H9 (cell line): ENCODE results near the gene ACOXL. TPM values are rescaled to one million over a fixed set of nuclear protein-coding genes. Genes with fewer than 3 reads are reported as not detected.

ENCODE experiments used
- DNase-seq: peaks from one replicate; pipeline ENCODE4 v3.0.0-alpha.2; 2017
- H2AFZ ChIP-seq: one replicate; pipeline ENCODE4 v1.6.1; 2013; ENCODE audit warnings: mild to moderate bottlenecking, low read length, control low read depth, moderate library complexity
- H2AK5ac ChIP-seq: 2 replicates; pipeline ENCODE4 v1.6.1; 2013; ENCODE audit warnings: low read length, control low read depth, mixed read lengths; ENCODE audit not compliant: insufficient read length
- H2BK120ac ChIP-seq: one replicate; pipeline ENCODE4 v1.6.1; 2013; ENCODE audit warnings: low read depth, mild to moderate bottlenecking, low read length, control low read depth, inconsistent platforms; ENCODE audit not compliant: poor library complexity, severe bottlenecking
- H2BK12ac ChIP-seq: 2 replicates; pipeline ENCODE4 v1.6.1; 2013; ENCODE audit warnings: low read length, control low read depth, mixed read lengths, low read depth; ENCODE audit not compliant: insufficient read length
- H2BK15ac ChIP-seq: 2 replicates; pipeline ENCODE4 v1.6.1; 2013; ENCODE audit warnings: low read depth, low read length, control low read depth
- H2BK20ac ChIP-seq: one replicate; pipeline ENCODE4 v1.6.1; 2013; ENCODE audit warnings: low read depth, mild to moderate bottlenecking, low read length, control low read depth, inconsistent platforms; ENCODE audit not compliant: poor library complexity, severe bottlenecking
- H2BK5ac ChIP-seq: 2 replicates; pipeline ENCODE4 v1.6.1; 2013; ENCODE audit warnings: low read length, control low read depth, mixed read lengths; ENCODE audit not compliant: insufficient read length
- H3K14ac ChIP-seq: 2 replicates; pipeline ENCODE4 v1.6.1; 2013; ENCODE audit warnings: low read length, control low read depth; ENCODE audit not compliant: insufficient read depth
- H3K18ac ChIP-seq: 2 replicates; pipeline ENCODE4 v1.6.1; 2013; ENCODE audit warnings: low read depth, mild to moderate bottlenecking, mixed read lengths, low read length, control low read depth; ENCODE audit not compliant: insufficient read length
- H3K23ac ChIP-seq: 2 replicates; pipeline ENCODE4 v1.6.1; 2013; ENCODE audit warnings: low read length, control low read depth, mixed read lengths, low read depth; ENCODE audit not compliant: insufficient read length
- H3K23me2 ChIP-seq: 2 replicates; pipeline ENCODE4 v1.6.1; 2013; ENCODE audit warnings: low read depth, mild to moderate bottlenecking, mixed read lengths, low read length, control low read depth; ENCODE audit not compliant: insufficient read length, poor library complexity, severe bottlenecking
- H3K27ac ChIP-seq: 2 replicates; pipeline ENCODE4 v1.5.1; 2013; ENCODE audit warnings: low read length, control low read depth, mixed read lengths, low read depth; ENCODE audit not compliant: insufficient read length
- H3K27me3 ChIP-seq: 2 replicates; pipeline ENCODE4 v1.6.1; 2013; ENCODE audit warnings: low read length, control low read depth, inconsistent platforms; ENCODE audit not compliant: insufficient read depth
- H3K4ac ChIP-seq: 2 replicates; pipeline ENCODE4 v1.6.1; 2013; ENCODE audit warnings: low read depth, mild to moderate bottlenecking, control low read depth, inconsistent platforms, low read length, moderate library complexity
- H3K4me1 ChIP-seq: 2 replicates; pipeline ENCODE4 v1.6.1; 2013; ENCODE audit warnings: low read length, control low read depth, inconsistent platforms; ENCODE audit not compliant: insufficient read depth
- H3K4me2 ChIP-seq: 2 replicates; pipeline ENCODE4 v1.6.1; 2013; ENCODE audit warnings: low read length, control low read depth, mixed read lengths; ENCODE audit not compliant: insufficient read length, insufficient read depth
- H3K56ac ChIP-seq: 2 replicates; pipeline ENCODE4 v1.6.1; 2013; ENCODE audit warnings: low read depth, mild to moderate bottlenecking, mixed read lengths, low read length, control low read depth; ENCODE audit not compliant: insufficient read length
- H3K79me1 ChIP-seq: 2 replicates; pipeline ENCODE4 v1.6.1; 2013; ENCODE audit warnings: low read depth, mild to moderate bottlenecking, moderate library complexity, low read length, control low read depth, inconsistent platforms; ENCODE audit not compliant: insufficient read depth, poor library complexity, severe bottlenecking
- H3K79me2 ChIP-seq: 2 replicates; pipeline ENCODE4 v1.6.1; 2013; ENCODE audit warnings: low read length, control low read depth, inconsistent platforms; ENCODE audit not compliant: insufficient read depth
- H3K9ac ChIP-seq: 2 replicates; pipeline ENCODE4 v1.6.1; 2013; ENCODE audit warnings: low read length, control low read depth, mixed read lengths; ENCODE audit not compliant: insufficient read length; ENCODE audit errors: extremely low read depth
- H3K9me3 ChIP-seq: one replicate; pipeline ENCODE4 v1.6.1; 2013; ENCODE audit warnings: low read depth, low read length, inconsistent platforms; ENCODE audit not compliant: control insufficient read depth
- H3T11ph ChIP-seq: one replicate; pipeline ENCODE4 v1.6.1; 2013; ENCODE audit warnings: mild to moderate bottlenecking, low read length, control low read depth, inconsistent platforms
- H4K20me1 ChIP-seq: one replicate; pipeline ENCODE4 v1.6.1; 2013; ENCODE audit not compliant: control insufficient read depth, insufficient read length, insufficient read depth
- H4K5ac ChIP-seq: 2 replicates; pipeline ENCODE4 v1.6.1; 2013; ENCODE audit warnings: low read depth, mild to moderate bottlenecking, mixed read lengths, low read length, control low read depth; ENCODE audit not compliant: insufficient read length
- H4K8ac ChIP-seq: replicated peaks from 2 replicates; pipeline ENCODE4 v1.6.1; 2013; ENCODE audit warnings: low read length, control low read depth, mixed read lengths, low read depth; ENCODE audit not compliant: insufficient read length
- H4K91ac ChIP-seq: 2 replicates; pipeline ENCODE4 v1.6.1; 2013; ENCODE audit warnings: low read depth, mild to moderate bottlenecking, moderate library complexity, mixed read lengths, low read length, control low read depth; ENCODE audit not compliant: insufficient read length
- H3K27ac Mint-ChIP-seq, 3 experiments: 2 replicates in 2 of 3; 3 replicates in 1 of 3; pipeline ENCODE4 v1.8.0; 2020 to 2021; ENCODE audit warnings: mixed read lengths in 3 of 3, mild to moderate bottlenecking in 1 of 3, moderate library complexity in 1 of 3
- H3K27me3 Mint-ChIP-seq: 2 replicates; pipeline ENCODE4 v1.8.0; 2021; ENCODE audit warnings: low read depth, mild to moderate bottlenecking, moderate library complexity, mixed read lengths
- H3K36me3 Mint-ChIP-seq, 3 experiments: 2 replicates in 2 of 3; 3 replicates in 1 of 3; pipeline ENCODE4 v1.8.0; 2020 to 2021; ENCODE audit warnings: low read depth in 3 of 3, mixed read lengths in 3 of 3; ENCODE audit not compliant: insufficient read depth in 1 of 3
- H3K4me1 Mint-ChIP-seq, 2 experiments: 2 replicates each; pipeline ENCODE4 v1.8.0; 2020; ENCODE audit warnings: mixed read lengths in 2 of 2
- H3K4me3 Mint-ChIP-seq, 2 experiments: 2 replicates in 1 of 2; 3 replicates in 1 of 2; pipeline ENCODE4 v1.8.0; 2020 to 2021; ENCODE audit warnings: mild to moderate bottlenecking in 2 of 2, mixed read lengths in 2 of 2, moderate library complexity in 1 of 2
- H3K9me3 Mint-ChIP-seq, 2 experiments: 2 replicates in 1 of 2; 3 replicates in 1 of 2; pipeline ENCODE4 v1.8.0; 2020; ENCODE audit warnings: mild to moderate bottlenecking in 2 of 2, mixed read lengths in 2 of 2, moderate library complexity in 1 of 2
- CTCF ChIP-seq: fragments of 200-600 bp; sonication (generic); conservative IDR thresholded peaks from 3 replicates; pipeline ENCODE4 v1.8.0; 2021; ENCODE audit warnings: antibody characterized with exemption, mild to moderate bottlenecking
- WGBS: extraction: QIAGEN DNeasy Blood & Tissue Kit; methylation state at CpG from one replicate; pipeline ENCODE4 v1.1.7; 2013; ENCODE audit warnings: missing lambda C conversion rate, low lambda C conversion rate, mixed read lengths; ENCODE audit not compliant: insufficient read length; ENCODE audit errors: extremely low coverage; 5-methylcytosine and 5-hydroxymethylcytosine counted together
- total RNA-seq: library from RNA; stranded (reverse); gene quantifications from 2 replicates; pipeline ENCODE4 v1.2.1, GENCODE V29; 2021

The ACOXL gene
- total RNA-seq, 1 experiment from 2014 or later, result 37.6 TPM

- peaks cover 45 to 48% of the 10 kb centered on the region in 2 experiments for H3K4me1 Mint-ChIP-seq
- H3K9me3 Mint-ChIP-seq, result no peaks in the 10 kb centered on the region
- peaks cover 12 to 30% (median 25%) of the 10 kb centered on the region in 3 experiments; a peak in 6 of 7 replicates for H3K36me3 Mint-ChIP-seq
- DNase-seq, result peak; percentile 17
- Histone ChIP-seq H3K79me2 (no peaks in the 10 kb centered on the region), H2BK120ac (no peak overlapping the region), H3K23ac (no peak overlapping the region), H3K18ac (no peak overlapping the region), H3K9ac (no peak overlapping the region), H3K56ac (no peak overlapping the region), H3K14ac (no peak overlapping the region), H4K91ac (no peak overlapping the region), H3K4me2 (no peak overlapping the region), H3K9me3 (no peaks in the 10 kb centered on the region), H2BK5ac (no peak overlapping the region), H3K23me2 (no peaks in the 10 kb centered on the region), H2AFZ (no peak overlapping the region), H3K27me3 (no peaks in the 10 kb centered on the region), H2AK5ac (no peak overlapping the region), H3K4me1 (peaks cover 7% of the 10 kb centered on the region), H3K4ac (no peak overlapping the region), H4K20me1 (no peaks in the 10 kb centered on the region), H2BK15ac (no peak overlapping the region), H4K5ac (no peak overlapping the region), H3K27ac (no peak overlapping the region), H3T11ph (no peak overlapping the region), H2BK20ac (no peak overlapping the region), H3K79me1 (no peaks in the 10 kb centered on the region), H4K8ac (no peak overlapping the region), H2BK12ac (no peak overlapping the region)
- no peak overlapping the region for H3K4me3 Mint-ChIP-seq
- H3K27ac Mint-ChIP-seq, result no peak overlapping the region
- no CpG with 5 or more reads among the region's 9 CpGs for WGBS
- no peaks in the 10 kb centered on the region; the same call in 1 of the 2 replicates for H3K27me3 Mint-ChIP-seq
- no peak for TF ChIP-seq CTCF
Observed at GRCh38 chr2:111167076-111167862, 434.9 kb downstream of the ACOXL start.
